ENCODE results near the gene PCLAF. TPM values are rescaled to one million over a fixed set of nuclear protein-coding genes. Genes with fewer than 3 reads are reported as not detected.

Gene PCLAF
- total and polyA plus RNA-seq, 2 of the 8 experiments (the other 6 are each of a cell fraction or from before 2014, with no cell fraction given): 76.2 to 124 TPM

GRCh38 chr15:64351265-64351664, 30.0 kb downstream of the PCLAF start:
- ChIA-PET POLR2A (ENCODE audit: partially characterized antibody) (no interaction called here), CTCF (ENCODE audit: partially characterized antibody) (interaction anchor here (0.6 to 2.6 kb wide), 3 partner anchors 9 to 198 kb away, joined by 3 to 9 read pairs (median 4); no protein-coding TSS in a partner anchor)
- Histone ChIP-seq H2BK120ac (replicated peaks; ENCODE audit: low read depth, low read length) (no peak overlapping the region), H3K79me1 (ENCODE audit: low read depth, low read length) (no peaks in the 10 kb centered on the region), H2AFZ (ENCODE audit: low read length) (no peak overlapping the region), H3K27me3 (replicated peaks in 1 of 4; ENCODE audit: control insufficient read depth in 3 of 4, extremely low read depth in 1 of 4, insufficient read depth in 3 of 4, low read length in 3 of 4) (no peaks in the 10 kb centered on the region), H3K9me3 (ENCODE audit: insufficient read depth in 2 of 2, low read depth in 1 of 2, low read length in 1 of 2) (no peaks in the 10 kb centered on the region), H3K56ac (replicated peaks; ENCODE audit: insufficient read length, low read depth, low read length) (no peak overlapping the region), H4K5ac (ENCODE audit: insufficient read length, low read depth, low read length) (no peak overlapping the region), H3K4me3 (ENCODE audit: extremely low read depth in 1 of 4, insufficient read depth in 2 of 4, low read depth in 3 of 4, low read length in 4 of 4) (no peak overlapping the region), H3K4me1 (replicated peaks in 1 of 4; ENCODE audit: control insufficient read depth in 3 of 4, insufficient read depth in 4 of 4, low read length in 3 of 4) (peaks cover 0 to 2% (median 0%) of the 10 kb centered on the region in 4 experiments; a peak in 1 of 7 replicates), H3K14ac (ENCODE audit: insufficient read length) (no peak overlapping the region), H2BK12ac (ENCODE audit: low read depth, low read length) (no peak overlapping the region), H3K4ac (replicated peaks; ENCODE audit: insufficient read length, low read depth, low read length) (no peak overlapping the region), H3K23me2 (ENCODE audit: low read depth, low read length) (peaks cover 1% of the 10 kb centered on the region; the same call in 1 of the 2 replicates), H3K79me2 (ENCODE audit: control insufficient read depth in 1 of 2, insufficient read depth in 2 of 2, low read length in 2 of 2) (peaks cover 0 to 61% of the 10 kb centered on the region in 2 experiments; a peak in 3 of 4 replicates), H2AK5ac (ENCODE audit: low read depth, low read length) (no peak overlapping the region), H3K23ac (ENCODE audit: insufficient read length) (no peak overlapping the region), H3K36me3 (ENCODE audit: control insufficient read depth in 2 of 4, insufficient read depth in 4 of 4, low read length in 3 of 4) (no peaks in the 10 kb centered on the region; a peak in 1 of 8 replicates), H2BK15ac (ENCODE audit: low read length) (no peak overlapping the region), H2BK5ac (ENCODE audit: low read depth, low read length) (no peak overlapping the region), H3K27ac (ENCODE audit: low read depth, low read length) (no peak overlapping the region), H2BK20ac (ENCODE audit: low read length) (no peak overlapping the region), H4K91ac (replicated peaks; ENCODE audit: insufficient read length, low read length) (no peak overlapping the region), H4K8ac (ENCODE audit: extremely low read depth, insufficient read depth, low read length) (no peak overlapping the region), H3K9ac (replicated peaks in 1 of 4; ENCODE audit: extremely low read depth in 1 of 4, low read depth in 3 of 4, low read length in 3 of 4) (no peak overlapping the region), H3K18ac (ENCODE audit: extremely low read depth, low read length) (no peak overlapping the region), H3K4me2 (ENCODE audit: insufficient read depth in 1 of 2, low read depth in 2 of 2, low read length in 2 of 2) (no peak overlapping the region), H4K20me1 (replicated peaks in 1 of 2; ENCODE audit: control insufficient read depth in 1 of 2, insufficient read depth in 2 of 2, low read length in 2 of 2) (peaks cover 0 to 1% of the 10 kb centered on the region in 2 experiments)
- 95% methylated on average over 7 of the region's 7 CpGs; no CpG with 5 or more reads in 1 of the 2 experiments for WGBS, 2 experiments (ENCODE audit: extremely low coverage in 1 of 2, insufficient coverage in 1 of 2, insufficient read length in 1 of 2, insufficient replicate concordance in 2 of 2, low coverage in 1 of 2, low lambda C conversion rate in 2 of 2, missing lambda C conversion rate in 1 of 2)
- DNase-seq (ENCODE audit: low read depth in 1 of 2, low spot score in 2 of 2): no peak
- FAIRE-seq: no peak
- TF ChIP-seq SP2 (IDR thresholded peaks at IDR 0.05; ENCODE audit: low read length) (no peak), RFX5 (IDR thresholded peaks at IDR 0.05; ENCODE audit: borderline replicate concordance, low read depth, low read length) (no peak), SP4 (IDR thresholded peaks at IDR 0.05; ENCODE audit: low read length) (no peak)

All from H1 (cell line).